H1 (cell line): Measurements from ENCODE around the gene CKAP2L. TPM values are rescaled to one million over a fixed set of nuclear protein-coding genes. Genes with fewer than 3 reads are reported as not detected.

Source experiments
- CTCF ChIA-PET: fragments of 300-600 bp; sonication (Branson Sonifier 250); formaldehyde crosslinking; loops from one replicate; lab custom pipeline; 2021; ENCODE audit not compliant: partially characterized antibody; lab: Charles Lee
- POLR2A ChIA-PET: fragments of 300-600 bp; sonication (Branson Sonifier 250); formaldehyde crosslinking; loops from one replicate; lab custom pipeline; 2021; ENCODE audit warnings: inconsistent platforms; ENCODE audit not compliant: partially characterized antibody; lab: Charles Lee
- DNase-seq, 2 experiments: peaks; one replicate each; pipeline versions ENCODE4 v3.0.0 to v3.0.0-alpha.2; 2010 to 2022; ENCODE audit warnings: low spot score in 2 of 2, low read depth in 1 of 2, mixed read lengths in 1 of 2
- FAIRE-seq: peaks from 2 replicates; lab custom pipeline; 2011; peaks lifted over from hg19 to GRCh38; lab: Jason Lieb, UNC
- H2AFZ ChIP-seq: 2 replicates; pipeline ENCODE4 v1.8.1; 2012; ENCODE audit warnings: low read length, inconsistent platforms
- H2AK5ac ChIP-seq: 2 replicates; pipeline ENCODE4 v1.6.1; 2013; ENCODE audit warnings: low read depth, low read length
- H2BK120ac ChIP-seq: replicated peaks from 2 replicates; pipeline ENCODE3; 2013; ENCODE audit warnings: low read depth, low read length, inconsistent platforms
- H2BK12ac ChIP-seq: 2 replicates; pipeline ENCODE4 v1.6.1; 2013; ENCODE audit warnings: low read depth, low read length
- H2BK15ac ChIP-seq: 2 replicates; pipeline ENCODE4 v1.6.1; 2013; ENCODE audit warnings: low read length
- H2BK20ac ChIP-seq: 2 replicates; pipeline ENCODE4 v1.6.1; 2013; ENCODE audit warnings: low read length
- H2BK5ac ChIP-seq: 2 replicates; pipeline ENCODE4 v1.6.1; 2013; ENCODE audit warnings: low read depth, low read length
- H3K14ac ChIP-seq: 2 replicates; pipeline ENCODE4 v1.6.1; 2013; ENCODE audit warnings: inconsistent platforms; ENCODE audit not compliant: insufficient read length
- H3K18ac ChIP-seq: 2 replicates; pipeline ENCODE4 v1.6.1; 2013; ENCODE audit warnings: low read length; ENCODE audit errors: extremely low read depth
- H3K23ac ChIP-seq: 2 replicates; pipeline ENCODE4 v1.6.1; 2013; ENCODE audit warnings: inconsistent platforms; ENCODE audit not compliant: insufficient read length
- H3K23me2 ChIP-seq: 2 replicates; pipeline ENCODE4 v1.6.1; 2013; ENCODE audit warnings: low read depth, low read length
- H3K27ac ChIP-seq: 2 replicates; pipeline ENCODE4 v1.6.1; 2011; ENCODE audit warnings: low read depth, low read length, inconsistent platforms
- H3K27me3 ChIP-seq, 4 experiments: replicated peaks in 1 of 4; 1 replicate in 1 of 4; 2 replicates in 3 of 4; pipeline versions ENCODE4 v1.6.1 to v1.8.1; 2011 to 2013; ENCODE audit warnings: low read length in 3 of 4, mild to moderate bottlenecking in 3 of 4, inconsistent platforms in 2 of 4, mixed read lengths in 2 of 4, moderate library complexity in 1 of 4; ENCODE audit not compliant: control insufficient read depth in 3 of 4, insufficient read depth in 3 of 4; ENCODE audit errors: extremely low read depth in 1 of 4
- H3K36me3 ChIP-seq, 4 experiments: 2 replicates each; pipeline versions ENCODE4 v1.6.1 to v1.8.1; 2011 to 2013; ENCODE audit warnings: mild to moderate bottlenecking in 4 of 4, low read length in 3 of 4, moderate library complexity in 2 of 4, control low read depth in 1 of 4, inconsistent platforms in 1 of 4; ENCODE audit not compliant: insufficient read depth in 4 of 4, control insufficient read depth in 2 of 4
- H3K4ac ChIP-seq: replicated peaks from 2 replicates; pipeline ENCODE3; 2013; ENCODE audit warnings: low read length, low read depth, mixed read lengths, inconsistent platforms; ENCODE audit not compliant: insufficient read length
- H3K4me1 ChIP-seq, 4 experiments: replicated peaks in 1 of 4; 1 replicate in 1 of 4; 2 replicates in 3 of 4; pipeline versions ENCODE4 v1.6.1 to v1.8.1; 2011 to 2013; ENCODE audit warnings: low read length in 3 of 4, inconsistent platforms in 2 of 4, mixed read lengths in 1 of 4; ENCODE audit not compliant: insufficient read depth in 4 of 4, control insufficient read depth in 3 of 4
- H3K4me2 ChIP-seq, 2 experiments: 2 replicates each; pipeline versions ENCODE4 v1.6.1 to v1.8.1; 2011 to 2013; ENCODE audit warnings: low read depth in 2 of 2, low read length in 2 of 2, control low read depth in 1 of 2, inconsistent platforms in 1 of 2, mild to moderate bottlenecking in 1 of 2; ENCODE audit not compliant: insufficient read depth in 1 of 2
- H3K4me3 ChIP-seq, 4 experiments: fragments of 200-600, 300-600 bp in 1 of 4; sonication (generic), shearing (Covaris generic), sonication (Bioruptor Twin) in 1 of 4; 2 replicates each; pipeline versions ENCODE4 v1.5.1 to v1.8.1; 2011 to 2016; ENCODE audit warnings: low read length in 4 of 4, low read depth in 3 of 4, control low read depth in 2 of 4, inconsistent platforms in 2 of 4, mild to moderate bottlenecking in 2 of 4, mixed read lengths in 1 of 4, moderate library complexity in 1 of 4; ENCODE audit not compliant: insufficient read depth in 2 of 4; ENCODE audit errors: extremely low read depth in 1 of 4
- H3K56ac ChIP-seq: replicated peaks from 2 replicates; pipeline ENCODE3; 2013; ENCODE audit warnings: low read depth, mild to moderate bottlenecking, mixed read lengths, low read length, inconsistent platforms; ENCODE audit not compliant: insufficient read length
- H3K79me1 ChIP-seq: 2 replicates; pipeline ENCODE4 v1.6.1; 2013; ENCODE audit warnings: low read depth, low read length, control low read depth
- H3K79me2 ChIP-seq, 2 experiments: 2 replicates each; pipeline versions ENCODE4 v1.6.1 to v1.8.1; 2012 to 2013; ENCODE audit warnings: low read length in 2 of 2, mild to moderate bottlenecking in 2 of 2, inconsistent platforms in 1 of 2; ENCODE audit not compliant: insufficient read depth in 2 of 2, control insufficient read depth in 1 of 2
- H3K9ac ChIP-seq, 4 experiments: replicated peaks in 1 of 4; 1 replicate in 1 of 4; 2 replicates in 3 of 4; pipeline versions ENCODE4 v1.6.1 to v1.8.1; 2011 to 2013; ENCODE audit warnings: low read depth in 3 of 4, low read length in 3 of 4, control low read depth in 2 of 4, mild to moderate bottlenecking in 2 of 4, moderate library complexity in 2 of 4, inconsistent platforms in 1 of 4; ENCODE audit errors: extremely low read depth in 1 of 4
- H3K9me3 ChIP-seq, 2 experiments: 2 replicates each; pipeline versions ENCODE4 v1.6.1 to v1.8.1; 2012 to 2013; ENCODE audit warnings: mild to moderate bottlenecking in 2 of 2, moderate library complexity in 2 of 2, control low read depth in 1 of 2, inconsistent platforms in 1 of 2, low read depth in 1 of 2, low read length in 1 of 2, mixed read lengths in 1 of 2; ENCODE audit not compliant: insufficient read depth in 2 of 2
- H4K20me1 ChIP-seq, 2 experiments: replicated peaks in 1 of 2; 2 replicates each; pipeline versions ENCODE3 to v1.8.1; 2011 to 2013; ENCODE audit warnings: inconsistent platforms in 2 of 2, low read length in 2 of 2, mild to moderate bottlenecking in 1 of 2; ENCODE audit not compliant: insufficient read depth in 2 of 2, control insufficient read depth in 1 of 2
- H4K5ac ChIP-seq: 2 replicates; pipeline ENCODE4 v1.6.1; 2013; ENCODE audit warnings: low read length, low read depth, mixed read lengths, inconsistent platforms; ENCODE audit not compliant: insufficient read length
- H4K8ac ChIP-seq: 2 replicates; pipeline ENCODE4 v1.8.0; 2013; ENCODE audit warnings: mild to moderate bottlenecking, moderate library complexity, low read length, inconsistent platforms; ENCODE audit not compliant: insufficient read depth; ENCODE audit errors: extremely low read depth
- H4K91ac ChIP-seq: replicated peaks from 2 replicates; pipeline ENCODE3; 2013; ENCODE audit warnings: low read length, mixed read lengths, inconsistent platforms; ENCODE audit not compliant: insufficient read length
- CREB1 ChIP-seq: IDR thresholded peaks from 2 replicates; pipeline ENCODE4 v1.6.1; 2012; ENCODE audit warnings: inconsistent platforms
- HDAC2 ChIP-seq, 2 experiments: fragments of 300-600 bp in 1 of 2; sonication (generic) in 1 of 2; IDR thresholded peaks; 2 replicates each; pipeline ENCODE4 v1.6.1; 2011 to 2012; ENCODE audit warnings: low read depth in 2 of 2, low read length in 2 of 2, mild to moderate bottlenecking in 2 of 2, moderate library complexity in 2 of 2, borderline replicate concordance in 1 of 2, inconsistent platforms in 1 of 2
- JUN ChIP-seq: IDR thresholded peaks from 2 replicates; pipeline ENCODE4 v1.6.1; 2011; ENCODE audit warnings: low read depth, mild to moderate bottlenecking, improper control_type of control experiment, low read length
- KDM4A ChIP-seq: IDR thresholded peaks from one replicate; pipeline ENCODE4 v1.7.1; 2012; ENCODE audit warnings: low read depth, mild to moderate bottlenecking, moderate library complexity, low read length, inconsistent platforms; ENCODE audit not compliant: severe bottlenecking
- NANOG ChIP-seq: IDR thresholded peaks from 2 replicates; pipeline ENCODE4 v1.6.1; 2011; ENCODE audit warnings: low read length, low read depth, mild to moderate bottlenecking, inconsistent platforms; ENCODE audit not compliant: insufficient read depth, poor library complexity, severe bottlenecking
- PHF8 ChIP-seq: fragments of 200-600 bp; sonication (generic); conservative IDR thresholded peaks from 2 replicates; pipeline ENCODE4 v1.7.1; 2012; ENCODE audit warnings: low read depth, mild to moderate bottlenecking, inconsistent platforms, low read length, moderate library complexity
- POLR2AphosphoS5 ChIP-seq: IDR thresholded peaks from 2 replicates; pipeline ENCODE4 v1.6.1; 2011; ENCODE audit warnings: low read depth, low read length
- POU5F1 ChIP-seq: IDR thresholded peaks from 2 replicates; pipeline ENCODE4 v1.6.1; 2011; ENCODE audit warnings: low read depth, mild to moderate bottlenecking, low read length, moderate library complexity
- RXRA ChIP-seq: IDR thresholded peaks from 2 replicates; pipeline ENCODE4 v1.6.1; 2011; ENCODE audit warnings: low read depth, mild to moderate bottlenecking, low read length, moderate library complexity; ENCODE audit not compliant: insufficient read depth
- SRF ChIP-seq: IDR thresholded peaks from 2 replicates; pipeline ENCODE4 v1.6.1; 2011; ENCODE audit warnings: mild to moderate bottlenecking, low read depth, low read length, moderate library complexity
- SUZ12 ChIP-seq: fragments of 200-600 bp; sonication (generic); IDR thresholded peaks from 2 replicates; pipeline ENCODE4 v1.6.1; 2012; ENCODE audit warnings: mild to moderate bottlenecking, inconsistent platforms, low read length, moderate library complexity, mixed read lengths
- TAF1 ChIP-seq: IDR thresholded peaks from 2 replicates; pipeline ENCODE4 v1.6.1; 2011; ENCODE audit warnings: mild to moderate bottlenecking, low read depth, low read length
- ZNF274 ChIP-seq: IDR thresholded peaks from 2 replicates; pipeline ENCODE4 v1.7.0; 2012; ENCODE audit warnings: low read length, borderline replicate concordance; ENCODE audit errors: extremely low read depth
- whole genome bisulfite sequencing, 2 experiments: shearing (Covaris generic) in 1 of 2; methylation state at CpG; one replicate each; pipeline versions ENCODE4 v1.1.6 to v1.1.7; 2013 to 2015; ENCODE audit warnings: low lambda C conversion rate in 2 of 2, mixed read lengths in 2 of 2, inconsistent platforms in 1 of 2, low coverage in 1 of 2, missing lambda C conversion rate in 1 of 2; ENCODE audit not compliant: insufficient replicate concordance in 2 of 2, insufficient coverage in 1 of 2, insufficient read length in 1 of 2; ENCODE audit errors: extremely low coverage in 1 of 2, missing lambda C conversion rate in 1 of 2; 5-methylcytosine and 5-hydroxymethylcytosine counted together
- polyA plus RNA-seq, 7 experiments: library from polyadenylated mRNA; depleted of rRNA in 3 of 7; stranded (reverse) in 5 of 7; unstranded in 2 of 7; fragments of >200 nt in 5 of 7; fragments of 200-250 nt in 2 of 7; gene quantifications; 1 replicate in 5 of 7; 2 replicates in 1 of 7; 4 replicates in 1 of 7; pipeline versions ENCODE4 v1.2.1 to v1.2.3, GENCODE V29; 2011 to 2013; ENCODE audit warnings: missing spikeins in 2 of 7, mixed read lengths in 2 of 7
- total RNA-seq: library from RNA; stranded (reverse); fragmentation: NEBNext Ultra II Directional; extraction: Animal tissue kit (Norgen Biotek cat#: 25700); gene quantifications from 2 replicates; pipeline ENCODE4 v1.2.1, GENCODE V29; 2021

The CKAP2L gene
- total and polyA plus RNA-seq, 2 of the 8 experiments (the other 6 are each of a cell fraction or from before 2014, with no cell fraction given) = 2.5 to 20.7 TPM

DNA sequence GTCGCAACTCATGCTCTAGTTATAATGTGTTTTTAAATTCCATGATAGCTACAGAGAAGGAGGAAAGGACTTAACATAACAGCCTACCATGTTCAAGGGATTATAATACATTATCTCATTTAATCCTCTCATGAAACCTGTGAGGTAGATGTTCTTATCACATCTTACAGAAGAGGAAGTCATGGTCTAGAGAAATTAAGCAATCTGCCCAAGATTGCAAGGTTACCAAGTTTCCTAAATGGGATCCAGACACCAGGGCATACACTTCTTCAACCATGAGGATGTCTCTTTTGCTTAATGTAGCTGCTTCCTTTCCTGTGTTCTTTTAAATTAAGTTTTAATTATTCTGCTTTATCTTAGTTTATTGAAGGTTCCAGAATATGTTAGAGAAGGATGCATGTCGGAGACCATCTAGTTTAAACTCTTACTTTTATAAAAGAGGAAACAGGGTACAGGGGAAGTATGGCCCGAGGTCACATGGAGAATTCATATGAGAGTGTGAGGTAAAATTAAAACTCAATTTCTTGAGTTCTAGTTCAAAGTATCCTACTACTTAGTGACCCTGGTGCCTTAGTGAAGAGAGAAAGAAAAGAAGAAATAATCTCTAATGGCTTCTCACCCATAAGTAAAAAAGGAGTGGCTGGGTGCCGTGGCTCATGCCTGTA is 23.5 kb upstream of the CKAP2L start:
- H3K23ac ChIP-seq = no peak overlapping the region
- H3K4me1 ChIP-seq = peaks cover 1 to 18% (median 7%) of the 10 kb centered on the region in 4 experiments; a peak in 6 of 7 replicates
- WGBS, 2 experiments = 82% methylated on average over 4 of the region's 4 CpGs; no CpG with 5 or more reads in 1 of the 2 experiments
- H3K18ac ChIP-seq = no peak overlapping the region
- H3K56ac ChIP-seq = no peak overlapping the region
- no peaks in the 10 kb centered on the region for H3K79me1 ChIP-seq
- no peaks in the 10 kb centered on the region for H3K23me2 ChIP-seq
- H4K91ac ChIP-seq = no peak overlapping the region
- no peak overlapping the region for H2BK120ac ChIP-seq
- no peak overlapping the region for H2BK15ac ChIP-seq
- no peaks in the 10 kb centered on the region for H4K20me1 ChIP-seq
- H2BK12ac ChIP-seq = no peak overlapping the region
- no peak overlapping the region for H4K8ac ChIP-seq
- H3K9me3 ChIP-seq = peaks cover 0 to 3% of the 10 kb centered on the region in 2 experiments; a peak in 1 of 4 replicates
- H3K27ac ChIP-seq = no peak overlapping the region
- H2BK5ac ChIP-seq = no peak overlapping the region
- FAIRE-seq (no peak), DNase-seq (no peak)
- H3K9ac ChIP-seq = no peak overlapping the region
- no peak overlapping the region for H3K4ac ChIP-seq
- H3K27me3 ChIP-seq = no peaks in the 10 kb centered on the region
- H3K4me3 ChIP-seq = no peak overlapping the region
- ChIA-PET CTCF (no interaction called here), POLR2A (no interaction called here)
- H2BK20ac ChIP-seq = no peak overlapping the region
- H2AK5ac ChIP-seq = no peak overlapping the region
- no peaks in the 10 kb centered on the region for H3K36me3 ChIP-seq
- H3K4me2 ChIP-seq = no peak overlapping the region
- no peak overlapping the region for H3K14ac ChIP-seq
- H3K79me2 ChIP-seq = no peaks in the 10 kb centered on the region
- H2AFZ ChIP-seq = no peak overlapping the region
- H4K5ac ChIP-seq = no peak overlapping the region
- TF ChIP-seq TAF1 (no peak), JUN (no peak), ZNF274 (no peak), HDAC2 (IDR thresholded peaks at IDR 0.05; ENCODE audit: borderline replicate concordance in 1 of 2, low read depth in 2 of 2, low read length in 2 of 2) (no peak), PHF8 (no peak), KDM4A (no peak), CREB1 (no peak), SUZ12 (no peak), RXRA (no peak), POU5F1 (no peak), POLR2AphosphoS5 (no peak), SRF (no peak), NANOG (no peak)
